DMS 273 treated with DMSO at 0.1 percent for 48 hours (cell line): ENCODE data around the gene PTCSC3.
"Not testable (repeated sequence)": the region's sequence is repeated elsewhere in the genome, so short reads cannot be mapped to it uniquely, and the experiment has no call there.

ENCODE experiments used
- DNase-seq: peaks from one replicate; lab custom pipeline; 2025; lab: John Stamatoyannopoulos, UW

The PTCSC3 gene

DNA sequence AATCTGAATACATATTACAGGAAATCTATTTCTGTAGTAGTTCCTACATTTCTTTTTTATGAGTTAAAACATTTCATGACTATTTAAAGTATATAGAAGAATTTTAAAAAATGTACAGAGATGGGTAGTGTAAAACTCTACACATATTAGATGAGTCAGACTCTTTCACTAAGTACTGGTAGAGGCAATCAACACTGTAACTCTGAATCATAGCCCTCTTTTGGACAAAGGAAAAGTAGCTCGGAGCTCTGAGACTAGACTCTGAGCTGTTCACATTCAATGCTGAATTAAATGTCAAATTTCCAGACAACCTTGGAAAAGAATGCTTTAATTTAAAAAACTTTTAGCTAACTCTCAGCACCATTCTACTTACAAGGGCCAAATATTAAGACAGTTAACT lies 3.4 kb downstream of the PTCSC3 start:
- DNase-seq: no peak

DNA sequence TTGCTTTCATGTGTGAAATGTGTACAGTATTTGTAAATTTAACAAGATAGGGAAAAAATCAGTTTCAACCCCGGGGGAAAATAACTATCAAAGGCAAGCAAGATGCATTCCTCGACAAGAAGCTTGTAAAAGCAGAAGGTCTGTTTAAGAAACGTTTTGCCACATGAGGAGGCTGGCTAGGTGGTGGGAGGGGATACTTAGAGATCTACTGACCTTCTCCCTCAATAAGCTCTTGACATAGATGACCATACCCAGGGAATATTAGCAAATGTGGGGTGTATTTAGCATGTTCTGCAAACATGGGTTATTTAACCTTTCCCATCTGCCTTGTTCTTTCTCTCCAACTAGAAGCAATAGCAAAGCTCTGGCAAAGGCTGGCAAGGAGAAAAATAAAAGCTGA lies 4.9 kb downstream of the PTCSC3 start:
- no peak for DNase-seq

DNA sequence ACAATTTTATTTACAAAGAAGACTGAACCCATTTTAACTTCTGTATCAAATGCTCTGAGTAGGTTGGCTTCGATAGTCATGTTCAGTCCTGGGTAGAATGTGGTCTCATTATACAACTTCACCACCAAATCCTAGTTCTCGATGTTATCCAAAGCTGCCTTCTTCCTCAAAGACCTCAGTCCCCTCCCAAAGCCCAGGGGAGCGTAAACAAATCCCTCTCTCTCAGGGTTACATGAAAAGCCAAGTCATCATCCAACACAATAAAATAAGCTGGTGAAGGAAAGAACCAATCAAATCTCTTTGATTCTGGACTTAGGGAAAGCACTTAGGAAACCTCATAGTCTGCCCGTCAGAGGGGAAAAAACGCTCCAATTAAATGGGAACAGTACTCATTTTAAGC lies 9.1 kb downstream of the PTCSC3 start:
- no peak for DNase-seq

DNA sequence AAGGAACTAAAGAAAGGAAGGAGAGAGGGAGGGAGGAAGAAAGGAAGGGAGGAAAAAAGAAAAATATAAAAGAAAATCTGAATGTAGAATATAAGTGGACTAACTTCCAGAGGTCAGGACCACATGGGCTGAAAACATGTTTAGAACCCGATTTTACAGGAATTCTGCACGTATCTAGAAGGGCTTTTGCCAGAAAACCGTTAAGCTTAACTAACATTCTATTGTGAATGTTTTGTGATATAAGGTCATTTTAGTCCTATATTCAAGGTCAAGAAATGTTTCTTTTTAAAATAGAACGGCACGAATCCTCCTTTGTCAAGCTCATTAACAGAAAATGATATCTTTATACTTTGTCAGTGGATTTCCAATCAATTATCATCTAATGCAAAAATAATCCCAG lies 13.1 kb downstream of the PTCSC3 start:
- no peak for DNase-seq

DNA sequence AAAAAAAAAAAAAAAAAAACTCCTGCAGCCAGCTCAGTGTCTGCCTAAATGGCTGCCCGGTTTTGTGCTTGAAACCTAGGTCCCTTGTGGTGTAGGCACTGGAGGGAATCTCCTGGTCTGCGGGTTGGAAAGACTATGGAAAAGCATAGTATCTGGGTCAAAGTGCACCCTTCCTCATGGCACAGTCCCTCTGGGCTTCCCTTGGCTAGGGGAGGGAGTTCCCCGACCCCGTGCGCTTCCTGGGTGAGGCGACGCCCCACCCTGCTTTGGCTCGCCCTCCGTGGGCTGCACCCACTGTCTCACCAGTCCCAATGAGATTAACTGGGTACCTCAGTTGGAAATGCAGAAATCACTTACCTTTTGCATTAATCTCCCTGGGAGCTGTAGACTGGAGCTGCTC lies 14.3 kb downstream of the PTCSC3 start:
- no peak for DNase-seq

DNA sequence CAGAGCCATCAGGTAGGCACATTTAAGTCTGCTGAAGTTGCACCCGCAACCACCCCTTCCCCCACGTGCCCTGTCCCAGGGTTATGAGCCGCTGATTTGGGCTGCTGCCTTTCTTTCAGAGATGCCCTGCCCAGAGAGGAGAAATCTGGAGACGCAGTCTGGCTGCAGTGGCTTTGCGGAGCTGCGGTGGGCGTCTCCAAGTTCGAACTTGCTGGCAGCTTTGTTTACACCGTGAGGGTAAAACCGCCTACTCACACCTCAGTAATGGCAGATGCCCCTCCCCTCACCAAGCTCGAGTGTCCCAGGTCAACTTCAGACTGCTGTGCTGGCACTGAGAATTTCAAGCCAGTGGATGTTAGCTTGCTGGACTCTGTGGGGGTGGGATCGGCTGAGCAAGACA lies 14.7 kb downstream of the PTCSC3 start:
- DNase-seq: no peak

DNA sequence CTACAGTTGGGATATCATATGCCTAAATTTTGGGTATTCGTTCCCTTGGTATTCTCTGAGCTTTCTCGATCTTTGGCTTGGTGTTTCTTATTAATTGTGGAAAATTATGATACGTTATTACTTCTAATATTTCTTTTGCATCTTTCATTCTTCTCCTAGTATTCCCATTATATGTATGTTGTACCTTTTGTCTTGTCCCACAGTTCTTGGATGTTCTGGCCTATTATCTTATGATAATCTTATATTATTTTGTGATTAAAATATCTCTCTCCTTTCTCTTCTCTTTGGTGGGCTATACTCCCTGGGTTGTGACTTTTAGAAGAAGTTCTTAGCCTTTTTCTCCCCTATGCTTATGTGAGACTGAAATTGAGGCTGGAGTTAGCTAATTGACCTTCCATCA lies 25.2 kb downstream of the PTCSC3 start:
- no peak for DNase-seq

DNA sequence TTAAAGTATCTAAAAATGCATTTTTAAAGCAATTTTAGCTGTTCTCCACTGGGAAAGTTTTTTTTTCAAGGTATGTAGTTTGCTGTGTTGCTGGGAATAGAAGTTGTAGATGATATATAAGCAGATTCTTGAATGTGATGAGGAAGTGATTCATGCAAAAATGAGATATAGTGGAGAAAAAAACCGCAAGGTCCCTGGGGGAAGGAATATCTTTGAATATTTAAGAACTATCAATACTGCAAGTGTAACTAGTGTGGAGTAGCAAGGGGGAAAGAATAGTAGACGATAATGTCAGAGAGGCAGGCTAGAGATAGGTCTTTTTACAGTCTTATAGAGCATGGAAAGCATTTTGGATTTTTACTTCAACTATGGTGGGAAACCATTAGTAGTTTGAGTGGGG lies 42.5 kb downstream of the PTCSC3 start:
- no peak for DNase-seq

DNA sequence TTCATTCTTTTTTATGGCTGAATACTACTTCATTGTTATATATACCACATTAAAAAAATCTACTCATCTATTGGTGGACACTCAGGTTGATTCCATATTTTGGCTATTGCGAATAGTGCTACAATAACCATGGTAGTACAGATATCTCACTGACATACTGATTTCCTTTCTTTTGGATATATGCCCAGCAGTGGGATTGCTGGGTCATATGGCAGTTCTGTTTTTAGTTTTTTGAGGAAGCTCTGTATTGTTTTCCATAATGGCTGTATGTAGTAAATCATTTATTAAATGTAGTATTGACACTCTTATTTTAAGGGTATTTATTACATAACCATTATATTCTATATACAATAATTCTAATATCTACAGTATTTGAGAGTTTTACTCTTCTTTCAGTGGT lies 43.7 kb downstream of the PTCSC3 start:
- DNase-seq: no peak

DNA sequence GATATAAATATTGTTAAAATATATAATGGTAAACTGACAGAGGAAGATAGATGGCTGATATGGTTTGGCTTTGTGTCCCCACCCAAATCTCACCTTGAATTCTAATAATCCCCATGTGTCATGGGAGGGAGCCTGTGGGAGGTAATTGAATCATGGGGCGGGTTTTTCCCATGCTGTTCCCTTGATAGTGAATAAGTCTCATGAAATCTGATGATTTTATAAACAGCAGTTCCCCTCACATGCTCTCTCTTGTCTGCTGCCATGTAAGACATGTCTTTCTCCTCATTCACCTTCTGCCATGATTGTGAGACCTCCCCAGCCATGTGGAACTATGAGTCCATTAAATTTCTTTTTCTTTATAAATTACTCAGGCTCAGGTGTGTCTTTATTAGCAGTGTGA lies 46.3 kb downstream of the PTCSC3 start:
- DNase-seq: no peak

DNA sequence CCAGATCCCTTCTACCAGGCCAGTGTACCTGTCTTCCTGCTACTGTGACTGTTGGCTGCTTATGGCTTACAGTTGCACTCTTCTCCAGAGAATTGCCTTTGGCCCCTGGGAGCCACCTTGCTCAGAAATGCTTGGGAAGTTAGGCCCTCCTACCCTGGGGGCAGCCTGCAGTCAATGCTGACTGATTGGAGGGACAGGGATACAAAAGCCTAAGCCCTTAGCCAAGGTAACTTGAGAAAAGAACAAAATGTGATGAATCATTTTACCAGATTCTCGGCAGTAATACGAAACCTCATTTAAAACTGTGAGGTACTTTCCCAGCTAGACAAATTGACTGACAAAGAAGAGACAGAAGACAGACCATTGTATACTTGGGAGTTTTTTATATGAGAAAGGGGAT lies 47.3 kb downstream of the PTCSC3 start:
- no peak for DNase-seq

DNA sequence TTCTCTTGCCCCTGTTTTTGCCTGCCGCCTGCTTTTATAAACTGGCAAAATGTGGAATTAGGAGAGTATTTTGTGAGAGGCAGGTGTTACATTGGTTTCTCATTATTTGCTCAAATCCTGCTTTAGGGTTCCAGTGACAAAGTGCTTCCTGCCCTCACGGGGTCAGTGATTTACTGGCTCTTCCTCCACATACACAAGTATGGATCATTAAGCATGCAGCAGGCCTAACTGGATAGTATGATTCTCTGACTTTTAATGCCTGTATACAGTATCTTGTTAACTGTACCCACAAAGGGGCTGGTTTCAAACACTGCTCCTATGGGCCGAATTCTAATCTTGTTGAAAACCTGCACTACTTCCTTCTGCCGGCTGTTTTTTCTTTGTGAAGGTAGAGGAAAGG lies 63.2 kb downstream of the PTCSC3 start:
- DNase-seq: no peak

DNA sequence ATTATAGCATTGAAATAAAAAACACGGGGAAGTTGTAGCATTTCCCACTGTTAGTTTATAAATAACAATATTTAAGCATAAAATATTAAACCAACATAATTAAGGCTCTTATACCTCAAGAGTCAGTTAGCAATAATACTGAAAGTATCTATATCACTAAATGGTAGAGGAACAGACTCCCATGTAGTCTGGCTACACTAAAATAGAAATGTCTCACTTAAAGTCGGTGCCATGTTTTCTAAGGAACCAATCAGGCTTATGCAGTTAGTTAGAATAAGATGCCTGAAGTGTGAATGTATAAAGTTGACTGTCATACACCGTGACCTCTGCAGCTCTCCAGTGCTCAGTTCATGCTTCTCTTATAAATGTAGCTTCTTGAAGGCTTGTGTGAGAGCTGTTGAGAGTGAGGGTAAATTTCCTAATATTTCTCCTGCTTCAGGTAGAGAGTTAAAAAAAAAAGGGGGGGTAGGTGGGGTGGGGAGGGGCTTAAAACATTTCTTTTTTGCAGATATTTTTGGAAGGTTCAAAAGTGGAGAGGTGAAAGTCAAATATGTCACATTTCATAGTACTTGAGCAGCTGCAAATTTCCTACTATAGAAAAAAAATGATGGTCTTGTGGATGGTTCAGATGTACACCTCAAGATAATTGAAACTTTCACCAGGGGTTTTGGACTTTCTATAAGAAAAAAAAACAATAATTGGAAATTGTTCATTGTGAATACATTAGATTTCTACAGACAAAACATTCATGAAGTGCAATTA lies 64.5 kb downstream of the PTCSC3 start:
- DNase-seq: no peak

DNA sequence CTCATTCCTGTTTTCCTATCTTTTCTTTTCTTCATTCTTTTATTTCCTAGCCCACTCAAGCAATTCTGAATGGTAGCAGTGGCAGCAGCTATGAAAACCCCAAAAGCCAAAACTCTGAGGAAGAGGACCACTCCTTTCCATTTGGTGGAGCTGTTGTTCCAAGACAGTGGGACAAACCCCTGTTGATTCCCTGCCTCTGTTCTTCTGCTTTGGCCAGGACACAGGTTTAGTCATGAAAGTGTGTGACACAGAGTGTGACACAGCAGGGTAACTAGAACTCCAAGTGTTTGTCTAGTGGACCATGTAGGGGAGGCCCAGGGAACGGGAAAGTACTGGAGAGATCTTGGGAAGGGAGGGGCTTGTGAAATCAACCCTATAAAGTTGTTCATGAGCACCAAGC lies 71.1 kb downstream of the PTCSC3 start:
- no peak for DNase-seq

DNA sequence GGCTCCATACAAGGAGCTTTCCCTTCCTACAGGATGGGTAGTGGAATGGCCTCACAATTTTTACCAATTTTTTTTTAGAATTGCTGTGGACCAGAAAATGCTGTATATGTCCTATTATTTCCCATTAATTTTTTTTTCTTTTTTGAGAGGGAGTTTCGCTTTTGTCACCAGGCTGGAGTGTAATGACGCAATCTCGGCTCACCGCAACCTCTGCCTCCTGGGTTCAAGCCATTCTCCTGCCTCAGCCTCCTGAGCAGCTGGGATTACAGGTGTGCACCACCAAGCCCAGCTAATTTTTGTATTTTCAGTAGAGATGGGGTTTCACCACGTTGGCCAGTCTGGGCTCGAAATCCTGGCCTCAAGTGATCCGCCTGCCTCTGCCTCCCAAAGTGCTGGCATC lies 72.3 kb downstream of the PTCSC3 start:
- DNase-seq: not testable (repeated sequence)

DNA sequence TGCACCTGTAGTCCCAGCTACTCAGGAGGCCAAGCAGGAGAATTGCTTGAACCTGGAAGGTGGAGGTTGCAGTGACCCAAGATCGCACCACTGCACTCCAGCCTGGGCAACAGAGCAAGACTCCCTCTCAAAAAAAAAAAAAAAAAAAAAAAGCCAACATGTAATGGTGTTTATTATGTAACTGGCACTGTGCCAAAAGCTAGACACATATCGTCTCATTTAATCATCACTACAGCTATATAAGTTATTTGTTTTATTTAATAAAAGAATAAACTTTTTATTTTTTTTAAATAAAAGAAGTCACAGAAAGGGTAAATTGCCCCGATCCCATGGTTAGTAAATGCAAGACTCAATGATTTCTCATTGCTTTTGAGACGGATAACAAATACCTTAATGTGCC lies 76.9 kb downstream of the PTCSC3 start:
- DNase-seq: no peak

DNA sequence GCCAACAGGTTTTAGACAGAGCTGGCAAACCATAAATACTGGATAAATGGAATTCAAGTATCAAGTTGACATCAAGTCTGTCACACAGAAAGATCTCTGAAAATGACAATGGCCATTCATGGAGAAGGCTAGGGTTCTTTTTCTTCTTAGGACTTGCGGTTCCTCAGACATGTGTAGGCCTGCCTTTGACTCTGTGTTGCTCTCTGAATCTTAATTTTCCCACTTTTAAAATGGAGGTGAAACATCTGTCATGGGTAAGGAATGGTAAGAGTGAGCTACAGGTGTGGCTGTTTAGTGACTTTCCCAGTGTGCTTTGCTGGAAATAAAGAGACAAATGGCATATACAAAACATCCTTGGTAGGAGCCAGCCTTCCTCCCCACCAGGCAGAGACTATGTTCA lies 79.2 kb downstream of the PTCSC3 start:
- DNase-seq: no peak

DNA sequence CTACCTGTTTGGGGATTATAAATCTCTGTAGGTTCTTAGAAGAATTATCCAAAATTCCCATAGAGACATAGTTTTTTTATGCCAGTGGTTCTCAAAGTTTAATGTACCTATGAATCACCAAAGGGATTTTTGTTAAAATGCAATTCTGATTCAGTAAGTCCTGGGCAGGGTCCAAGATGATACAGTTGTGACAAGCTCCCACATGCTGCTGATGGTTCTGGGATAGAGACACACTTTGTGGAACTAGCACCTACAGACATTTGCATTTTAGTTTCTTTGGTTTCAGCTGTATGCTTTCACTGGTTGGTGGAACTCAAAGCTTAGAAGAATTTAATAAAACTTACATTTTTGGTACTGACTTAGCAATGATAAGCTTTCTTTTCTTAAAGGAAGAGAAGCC lies 80.4 kb downstream of the PTCSC3 start:
- no peak for DNase-seq

DNA sequence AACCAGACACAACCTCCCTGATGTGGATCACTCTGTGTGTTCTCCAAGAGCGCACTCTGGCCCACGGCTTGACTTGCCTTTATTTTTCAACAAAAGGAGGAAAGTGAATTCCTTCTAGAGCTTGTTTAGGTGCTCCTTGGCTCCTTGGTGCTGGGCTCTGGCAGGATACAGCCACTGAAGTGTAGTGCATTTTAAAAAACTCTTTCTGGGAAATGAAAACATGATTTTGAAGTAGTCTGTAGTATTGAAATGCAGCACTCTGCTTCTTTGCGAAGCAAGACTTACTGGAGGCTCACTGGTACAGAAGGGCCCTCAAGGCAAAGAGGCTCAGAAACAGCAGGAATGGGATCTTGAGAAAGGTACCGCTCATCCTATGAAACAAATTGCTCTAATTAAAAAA lies 81.6 kb downstream of the PTCSC3 start:
- no peak for DNase-seq

DNA sequence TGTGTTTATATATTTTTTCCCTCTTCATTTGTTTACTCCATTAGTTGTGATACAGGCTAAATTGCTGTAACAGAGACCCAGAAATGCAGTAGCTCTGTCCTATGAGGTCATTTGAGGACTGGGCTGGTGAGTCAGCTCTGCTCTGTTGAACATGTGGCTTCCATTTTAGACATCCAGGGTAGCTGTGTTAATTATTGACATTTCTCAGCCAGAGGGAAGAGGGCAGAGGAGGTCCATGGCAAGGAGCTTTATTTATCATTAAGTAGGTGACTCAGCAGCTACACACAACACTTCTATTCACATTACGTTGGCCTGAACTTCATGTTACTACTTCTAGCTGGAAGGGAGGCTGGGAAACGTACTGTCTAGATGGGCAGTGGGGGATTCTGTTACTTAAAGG lies 85.4 kb downstream of the PTCSC3 start:
- peak; percentile 29 for DNase-seq

DNA sequence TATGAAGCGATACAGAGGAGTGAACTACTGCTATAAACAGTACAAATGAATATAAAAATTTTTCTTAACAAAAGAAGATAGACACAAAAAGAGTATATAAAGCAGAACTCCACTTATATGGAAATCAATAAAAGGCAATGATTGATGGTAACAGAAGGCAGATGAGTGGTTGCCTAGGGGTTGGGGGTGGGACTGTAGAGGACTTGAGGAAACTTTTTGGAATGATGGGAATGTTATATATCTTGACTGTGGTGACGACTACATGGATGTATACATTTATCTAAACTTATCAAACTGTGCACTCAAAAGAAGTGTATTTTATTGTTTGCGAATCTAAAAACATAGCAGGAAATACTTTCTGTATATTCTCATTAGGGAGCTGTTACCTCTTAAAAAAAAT lies 89.1 kb downstream of the PTCSC3 start:
- DNase-seq: no peak

DNA sequence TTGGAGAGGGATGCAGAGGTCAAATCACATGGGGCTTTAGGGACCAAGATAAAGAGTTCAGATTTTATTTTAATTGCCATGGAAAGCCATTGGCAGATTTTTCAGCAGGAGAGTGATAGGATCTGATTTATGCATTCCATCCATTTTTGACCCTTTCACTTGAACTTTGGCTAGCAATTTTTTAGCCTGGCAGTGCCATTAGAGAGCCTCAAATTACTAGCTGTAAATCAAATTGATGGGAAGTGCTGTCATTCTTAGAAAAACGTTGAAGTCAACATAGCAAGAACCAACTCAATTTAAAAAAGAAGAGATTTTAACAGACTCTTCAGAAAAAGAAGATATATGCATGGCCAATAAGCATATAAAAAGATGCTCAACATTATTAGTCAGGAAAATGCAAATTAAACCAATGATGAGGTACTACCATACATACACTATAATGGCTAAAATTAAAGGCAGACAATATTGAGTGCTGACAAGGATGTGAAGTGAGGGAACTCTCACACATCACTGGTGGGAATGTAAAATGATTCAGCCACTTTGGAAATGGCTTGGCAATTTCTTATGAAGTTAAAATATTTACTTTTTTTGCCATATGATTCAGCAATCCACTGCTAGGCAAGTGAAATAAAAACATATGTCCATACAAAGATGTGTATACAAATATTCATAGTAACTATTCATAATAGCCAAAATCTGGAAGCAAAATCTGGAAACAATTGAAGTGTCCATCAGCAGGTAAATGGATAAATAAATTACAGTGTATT lies 89.7 kb downstream of the PTCSC3 start:
- no peak for DNase-seq

DNA sequence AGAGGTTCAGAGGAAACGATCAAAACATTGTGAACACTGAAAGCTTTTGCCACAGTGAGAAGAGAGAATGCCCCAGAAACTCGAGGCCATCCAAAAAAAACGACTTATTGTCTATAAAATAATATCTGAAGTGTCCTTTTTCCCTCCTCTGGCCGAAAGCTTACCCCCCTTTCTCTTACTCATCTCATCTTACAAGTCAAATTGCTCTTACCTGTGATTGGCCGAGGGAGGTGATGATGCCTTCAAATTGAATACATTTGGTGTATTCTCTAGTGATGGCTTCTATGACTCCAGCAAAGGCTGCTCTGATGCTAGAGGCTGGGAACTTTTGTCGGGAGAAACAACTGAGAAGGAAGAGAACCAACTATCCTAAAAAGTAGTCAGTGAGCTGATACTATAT lies 90.7 kb downstream of the PTCSC3 start:
- no peak for DNase-seq
